K562 (cell line): ENCODE data around the gene MUCL3. TPM values are rescaled to one million over a fixed set of nuclear protein-coding genes. Genes with fewer than 3 reads are reported as not detected.
A peak's percentile ranks its signal among the peaks of the same experiment; 100 is the strongest.

Experiments
- GABPB2 ChIP-seq: fragments of 250-450 bp; sonication (Bioruptor Pico); conservative IDR thresholded peaks from 2 replicates; pipeline ENCODE4 v1.5.1; 2021; ENCODE audit warnings: mild to moderate bottlenecking
- HDAC1 ChIP-seq, 2 experiments: fragments of 450-650 bp; IDR thresholded peaks; 2 replicates each; pipeline ENCODE4 v1.6.1; 2016 to 2017; ENCODE audit warnings: inconsistent platforms in 1 of 2, mild to moderate bottlenecking in 1 of 2, moderate library complexity in 1 of 2
- HNRNPL ChIP-seq: fragments of 200-400 bp; formaldehyde crosslinking; IDR thresholded peaks from 2 replicates; pipeline ENCODE4 v1.6.1; 2017; ENCODE audit warnings: low read depth, mild to moderate bottlenecking, low read length
- MIER1 ChIP-seq: fragments of 450-650 bp; IDR thresholded peaks from 2 replicates; pipeline ENCODE4 v1.6.1; 2016; ENCODE audit warnings: antibody characterized with exemption, mild to moderate bottlenecking, low read depth
- MYBL2 ChIP-seq, 2 experiments: fragments of 450-650 bp in 1 of 2; sonication (generic) in 1 of 2; formaldehyde crosslinking in 1 of 2; IDR thresholded peaks; 2 replicates each; pipeline versions ENCODE4 v1.6.1 to v1.8.1; 2017 to 2022; ENCODE audit warnings: borderline replicate concordance in 1 of 2, inconsistent platforms in 1 of 2, low read depth in 1 of 2, mild to moderate bottlenecking in 1 of 2, missing genetic modification reagents in 1 of 2, moderate library complexity in 1 of 2
- PHB ChIP-seq: fragments of 250-450 bp; sonication (Bioruptor Pico); IDR thresholded peaks from 2 replicates; pipeline ENCODE4 v1.5.0; 2021
- POLR3A ChIP-seq: IDR thresholded peaks from 2 replicates; pipeline ENCODE4 v1.6.1; 2011; ENCODE audit warnings: borderline replicate concordance, mild to moderate bottlenecking, moderate library complexity; ENCODE audit not compliant: insufficient read length, insufficient read depth; ENCODE audit errors: extremely low read depth
- PPARD ChIP-seq: fragments of 250-450 bp; sonication (Bioruptor Pico); IDR thresholded peaks from 2 replicates; pipeline ENCODE4 v1.8.0; 2022; ENCODE audit warnings: inconsistent platforms, mild to moderate bottlenecking, moderate library complexity
- RB1 ChIP-seq: fragments of 450-650 bp; IDR thresholded peaks from 2 replicates; pipeline ENCODE4 v1.6.1; 2017; ENCODE audit warnings: low read depth, mild to moderate bottlenecking
- TRIM28 ChIP-seq: fragments of 450-650 bp; IDR thresholded peaks from 2 replicates; pipeline ENCODE4 v1.6.1; 2017
- ZC3H11A ChIP-seq: IDR thresholded peaks from 2 replicates; pipeline ENCODE4 v1.6.1; 2012; ENCODE audit warnings: low read depth, low read length, improper control_type of control experiment
- ZFP30 ChIP-seq: fragments of 250-450 bp; sonication (Bioruptor Pico); IDR thresholded peaks from 2 replicates; pipeline ENCODE4 v1.8.0; 2022; ENCODE audit warnings: moderate library complexity, mild to moderate bottlenecking, inconsistent platforms, borderline replicate concordance
- ZKSCAN8 ChIP-seq: fragments of 200-800 bp; sonication (Bioruptor generic); IDR thresholded peaks from 2 replicates; pipeline ENCODE4 v1.6.1; 2016; ENCODE audit warnings: missing genetic modification characterization, missing compliant biosample characterization
- ZNF778 ChIP-seq: fragments of 450-650 bp; formaldehyde crosslinking; IDR thresholded peaks from 2 replicates; pipeline ENCODE4 v1.4.0; 2020; ENCODE audit warnings: mild to moderate bottlenecking, moderate library complexity
- polyA plus RNA-seq, 8 experiments: library from polyadenylated mRNA; depleted of rRNA in 4 of 8; stranded (reverse) in 5 of 8; unstranded in 3 of 8; fragments of >200 nt; fragmentation: Nextera tagmentation in 2 of 8; fragmentation: Illumina TruSeq in 1 of 8; extraction: Ambion mirVana in 2 of 8; extraction: Trizol in 1 of 8; gene quantifications; 2 replicates each; pipeline versions ENCODE4 v1.2.1 to v1.2.3, GENCODE V29; 2011 to 2014; ENCODE audit warnings: inconsistent platforms in 1 of 8, missing spikeins in 1 of 8
- total RNA-seq, 7 experiments: library from RNA; depleted of rRNA in 6 of 7; stranded (reverse); fragments of >200 nt in 6 of 7; fragmentation: Illumina TruSeq in 2 of 7; extraction: Trizol in 2 of 7; gene quantifications; 2 replicates each; pipeline versions ENCODE4 v1.2.1 to v1.2.3, GENCODE V29; 2011 to 2021; ENCODE audit warnings: low replicate concordance in 1 of 7
- TF ChIP-seq, protein P1 (sequence below): fragments of 450-650 bp; IDR thresholded peaks from 2 replicates; pipeline ENCODE4 v1.6.1; 2016; ENCODE audit warnings: borderline replicate concordance
- TF ChIP-seq, protein P2 (sequence below): fragments of 450-650 bp; IDR thresholded peaks from 2 replicates; pipeline ENCODE4 v1.6.1; 2016; ENCODE audit warnings: low read depth, mild to moderate bottlenecking, moderate library complexity
- TF ChIP-seq, protein P3 (sequence below), 2 experiments: fragments of 450-650 bp; formaldehyde crosslinking in 1 of 2; IDR thresholded peaks; 2 replicates each; pipeline versions ENCODE4 v1.4.0 to v1.6.1; 2014 to 2020; ENCODE audit warnings: mild to moderate bottlenecking in 2 of 2, borderline replicate concordance in 1 of 2, low read depth in 1 of 2

MUCL3 gene
- total and polyA plus RNA-seq, 9 of the 15 experiments (the other 6 are each of a cell fraction or from before 2014, with no cell fraction given) = 0.07 TPM; not detected in 8

DNA sequence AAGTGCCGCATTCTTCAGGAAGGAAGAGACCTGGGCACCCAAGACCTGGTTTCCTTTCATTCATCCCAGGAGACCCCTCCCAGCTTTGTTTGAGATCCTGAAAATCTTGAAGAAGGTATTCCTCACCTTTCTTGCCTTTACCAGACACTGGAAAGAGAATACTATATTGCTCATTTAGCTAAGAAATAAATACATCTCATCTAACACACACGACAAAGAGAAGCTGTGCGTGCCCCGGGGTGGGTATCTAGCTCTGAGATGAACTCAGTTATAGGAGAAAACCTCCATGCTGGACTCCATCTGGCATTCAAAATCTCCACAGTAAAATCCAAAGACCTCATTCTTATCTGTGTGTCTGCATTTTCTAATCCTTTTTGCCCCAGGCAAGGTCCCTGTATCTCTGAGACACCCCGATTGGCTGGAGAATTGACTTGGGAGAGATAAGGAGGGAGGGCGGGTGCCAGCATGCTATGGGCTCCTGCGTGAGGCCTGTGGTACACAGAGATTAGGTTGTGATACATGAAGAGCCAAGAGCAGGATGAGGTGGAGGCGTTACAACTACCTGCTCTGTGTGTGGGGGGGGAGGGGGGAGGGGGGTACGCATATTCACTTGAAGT, 47.5 kb downstream of the MUCL3 start (continued):
- TF ChIP-seq, protein P1, sequence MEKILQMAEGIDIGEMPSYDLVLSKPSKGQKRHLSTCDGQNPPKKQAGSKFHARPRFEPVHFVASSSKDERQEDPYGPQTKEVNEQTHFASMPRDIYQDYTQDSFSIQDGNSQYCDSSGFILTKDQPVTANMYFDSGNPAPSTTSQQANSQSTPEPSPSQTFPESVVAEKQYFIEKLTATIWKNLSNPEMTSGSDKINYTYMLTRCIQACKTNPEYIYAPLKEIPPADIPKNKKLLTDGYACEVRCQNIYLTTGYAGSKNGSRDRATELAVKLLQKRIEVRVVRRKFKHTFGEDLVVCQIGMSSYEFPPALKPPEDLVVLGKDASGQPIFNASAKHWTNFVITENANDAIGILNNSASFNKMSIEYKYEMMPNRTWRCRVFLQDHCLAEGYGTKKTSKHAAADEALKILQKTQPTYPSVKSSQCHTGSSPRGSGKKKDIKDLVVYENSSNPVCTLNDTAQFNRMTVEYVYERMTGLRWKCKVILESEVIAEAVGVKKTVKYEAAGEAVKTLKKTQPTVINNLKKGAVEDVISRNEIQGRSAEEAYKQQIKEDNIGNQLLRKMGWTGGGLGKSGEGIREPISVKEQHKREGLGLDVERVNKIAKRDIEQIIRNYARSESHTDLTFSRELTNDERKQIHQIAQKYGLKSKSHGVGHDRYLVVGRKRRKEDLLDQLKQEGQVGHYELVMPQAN = no peak
- no peak for TF ChIP-seq TRIM28
- no peak for TF ChIP-seq ZNF778 (CRISPR knock-in tag)
- TF ChIP-seq MYBL2 (IDR thresholded peaks at IDR 0.05; ENCODE audit: low read depth) = no peak
- TF ChIP-seq MYBL2 (CRISPR knock-in tag; IDR thresholded peaks at IDR 0.05; ENCODE audit: borderline replicate concordance) = no peak
- TF ChIP-seq, protein P2, sequence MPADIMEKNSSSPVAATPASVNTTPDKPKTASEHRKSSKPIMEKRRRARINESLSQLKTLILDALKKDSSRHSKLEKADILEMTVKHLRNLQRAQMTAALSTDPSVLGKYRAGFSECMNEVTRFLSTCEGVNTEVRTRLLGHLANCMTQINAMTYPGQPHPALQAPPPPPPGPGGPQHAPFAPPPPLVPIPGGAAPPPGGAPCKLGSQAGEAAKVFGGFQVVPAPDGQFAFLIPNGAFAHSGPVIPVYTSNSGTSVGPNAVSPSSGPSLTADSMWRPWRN = peak; percentile 93
- TF ChIP-seq PPARD (CRISPR knock-in tag) = no peak
- no peak for TF ChIP-seq ZFP30 (CRISPR knock-in tag)
- no peak for TF ChIP-seq ZC3H11A
- no peak for TF ChIP-seq POLR3A
- no peak for TF ChIP-seq PHB (CRISPR knock-in tag)
- no peak for TF ChIP-seq MIER1
- TF ChIP-seq, protein P3, sequence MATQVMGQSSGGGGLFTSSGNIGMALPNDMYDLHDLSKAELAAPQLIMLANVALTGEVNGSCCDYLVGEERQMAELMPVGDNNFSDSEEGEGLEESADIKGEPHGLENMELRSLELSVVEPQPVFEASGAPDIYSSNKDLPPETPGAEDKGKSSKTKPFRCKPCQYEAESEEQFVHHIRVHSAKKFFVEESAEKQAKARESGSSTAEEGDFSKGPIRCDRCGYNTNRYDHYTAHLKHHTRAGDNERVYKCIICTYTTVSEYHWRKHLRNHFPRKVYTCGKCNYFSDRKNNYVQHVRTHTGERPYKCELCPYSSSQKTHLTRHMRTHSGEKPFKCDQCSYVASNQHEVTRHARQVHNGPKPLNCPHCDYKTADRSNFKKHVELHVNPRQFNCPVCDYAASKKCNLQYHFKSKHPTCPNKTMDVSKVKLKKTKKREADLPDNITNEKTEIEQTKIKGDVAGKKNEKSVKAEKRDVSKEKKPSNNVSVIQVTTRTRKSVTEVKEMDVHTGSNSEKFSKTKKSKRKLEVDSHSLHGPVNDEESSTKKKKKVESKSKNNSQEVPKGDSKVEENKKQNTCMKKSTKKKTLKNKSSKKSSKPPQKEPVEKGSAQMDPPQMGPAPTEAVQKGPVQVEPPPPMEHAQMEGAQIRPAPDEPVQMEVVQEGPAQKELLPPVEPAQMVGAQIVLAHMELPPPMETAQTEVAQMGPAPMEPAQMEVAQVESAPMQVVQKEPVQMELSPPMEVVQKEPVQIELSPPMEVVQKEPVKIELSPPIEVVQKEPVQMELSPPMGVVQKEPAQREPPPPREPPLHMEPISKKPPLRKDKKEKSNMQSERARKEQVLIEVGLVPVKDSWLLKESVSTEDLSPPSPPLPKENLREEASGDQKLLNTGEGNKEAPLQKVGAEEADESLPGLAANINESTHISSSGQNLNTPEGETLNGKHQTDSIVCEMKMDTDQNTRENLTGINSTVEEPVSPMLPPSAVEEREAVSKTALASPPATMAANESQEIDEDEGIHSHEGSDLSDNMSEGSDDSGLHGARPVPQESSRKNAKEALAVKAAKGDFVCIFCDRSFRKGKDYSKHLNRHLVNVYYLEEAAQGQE (IDR thresholded peaks at IDR 0.05; ENCODE audit: borderline replicate concordance) = no peak
- TF ChIP-seq, protein P3 (CRISPR knock-in tag; IDR thresholded peaks at IDR 0.05; ENCODE audit: low read depth) = no peak
- TF ChIP-seq HDAC1 (IDR thresholded peaks at IDR 0.05) = peak in 1 of 2 experiments; percentile 59; a peak in 2 of 4 replicates
- TF ChIP-seq GABPB2 (CRISPR knock-in tag) = no peak
- TF ChIP-seq HNRNPL = no peak
- no peak for TF ChIP-seq ZKSCAN8
- no peak for TF ChIP-seq RB1
